ENCODE data around the gene C9orf78. TPM values are rescaled to one million over a fixed set of nuclear protein-coding genes. Genes with fewer than 3 reads are reported as not detected.

The C9orf78 gene
- total RNA-seq, 1 donor from 2014 or later: 38.0 TPM

DNA sequence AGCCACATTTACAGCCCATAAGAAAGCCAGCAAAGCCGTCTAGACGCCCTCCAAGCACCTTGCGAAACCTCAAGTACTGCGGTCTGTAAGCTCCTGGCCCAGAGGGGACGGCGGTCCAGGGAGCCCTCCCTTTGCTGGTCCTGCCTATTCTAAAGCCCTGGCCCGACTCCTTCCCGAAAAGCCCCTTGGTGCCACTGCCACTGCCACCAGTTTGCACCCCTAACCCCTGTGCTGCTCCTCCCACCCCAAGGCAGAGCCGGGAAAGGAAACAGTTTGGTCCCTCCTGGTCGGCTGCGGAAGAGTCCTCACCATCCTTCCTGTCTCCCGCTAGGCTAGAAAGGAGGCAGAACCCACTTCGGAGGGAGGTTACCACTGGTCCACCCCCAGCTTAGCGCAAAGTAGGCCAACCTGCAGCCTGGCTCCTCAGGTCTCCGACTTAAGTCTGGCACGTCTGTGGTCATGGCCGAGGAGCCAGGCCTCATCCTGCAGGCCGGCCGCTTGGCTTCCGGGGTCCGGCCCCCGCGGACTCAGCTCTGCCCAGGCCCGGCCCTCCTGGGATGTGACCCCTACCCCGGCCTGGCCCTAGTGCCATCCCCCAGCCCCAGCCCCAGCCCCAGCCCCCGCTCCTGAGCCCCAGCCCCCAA is 12.1 kb downstream of the C9orf78 start:
- peaks cover 35% of the 10 kb centered on the region for H3K79me2 ChIP-seq (ENCODE audit: insufficient read depth, low read length)
- no peaks in the 10 kb centered on the region for H3K27me3 ChIP-seq (ENCODE audit: insufficient read depth, low read length)
- peak overlapping the region; percentile 64 for H3K4me3 ChIP-seq (ENCODE audit: insufficient read depth, low read depth, low read length)
- H2AFZ ChIP-seq (ENCODE audit: low read depth, low read length): peak overlapping the region; percentile 51
- FAIRE-seq (no peak), DNase-seq (ENCODE audit: low read depth) (peak; percentile 29)
- Mint-ChIP-seq H3K27me3 (ENCODE audit: low read depth, unreplicated experiment) (no peaks in the 10 kb centered on the region), H3K4me3 (ENCODE audit: unreplicated experiment) (peak overlapping the region; percentile 89), H3K9me3 (ENCODE audit: unreplicated experiment) (no peaks in the 10 kb centered on the region), H3K36me3 (ENCODE audit: low read depth, unreplicated experiment) (peaks cover 13% of the 10 kb centered on the region), H3K4me1 (ENCODE audit: low read depth, unreplicated experiment) (peaks cover 6% of the 10 kb centered on the region), H3K27ac (ENCODE audit: unreplicated experiment) (peak overlapping the region; percentile 81)
- peak overlapping the region; percentile 89 for H3K4me2 ChIP-seq (ENCODE audit: low read length)
- H3K9me3 ChIP-seq (ENCODE audit: insufficient read depth, low read depth, low read length): no peaks in the 10 kb centered on the region
- H3K36me3 ChIP-seq (ENCODE audit: insufficient read depth, low read length): peaks cover 20% of the 10 kb centered on the region
- peak overlapping the region; percentile 24 for H3K27ac ChIP-seq (ENCODE audit: low read depth, low read length)
- H3K9ac ChIP-seq (ENCODE audit: low read length): peak overlapping the region; percentile 91
- peaks cover 21% of the 10 kb centered on the region for H4K20me1 ChIP-seq (ENCODE audit: insufficient read depth, low read length)
- TF ChIP-seq, protein P1, sequence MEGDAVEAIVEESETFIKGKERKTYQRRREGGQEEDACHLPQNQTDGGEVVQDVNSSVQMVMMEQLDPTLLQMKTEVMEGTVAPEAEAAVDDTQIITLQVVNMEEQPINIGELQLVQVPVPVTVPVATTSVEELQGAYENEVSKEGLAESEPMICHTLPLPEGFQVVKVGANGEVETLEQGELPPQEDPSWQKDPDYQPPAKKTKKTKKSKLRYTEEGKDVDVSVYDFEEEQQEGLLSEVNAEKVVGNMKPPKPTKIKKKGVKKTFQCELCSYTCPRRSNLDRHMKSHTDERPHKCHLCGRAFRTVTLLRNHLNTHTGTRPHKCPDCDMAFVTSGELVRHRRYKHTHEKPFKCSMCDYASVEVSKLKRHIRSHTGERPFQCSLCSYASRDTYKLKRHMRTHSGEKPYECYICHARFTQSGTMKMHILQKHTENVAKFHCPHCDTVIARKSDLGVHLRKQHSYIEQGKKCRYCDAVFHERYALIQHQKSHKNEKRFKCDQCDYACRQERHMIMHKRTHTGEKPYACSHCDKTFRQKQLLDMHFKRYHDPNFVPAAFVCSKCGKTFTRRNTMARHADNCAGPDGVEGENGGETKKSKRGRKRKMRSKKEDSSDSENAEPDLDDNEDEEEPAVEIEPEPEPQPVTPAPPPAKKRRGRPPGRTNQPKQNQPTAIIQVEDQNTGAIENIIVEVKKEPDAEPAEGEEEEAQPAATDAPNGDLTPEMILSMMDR (IDR thresholded peaks at IDR 0.05; ENCODE audit: insufficient read depth, low read depth, low read length): no peak
- no peak for TF ChIP-seq EZH2 (IDR thresholded peaks at IDR 0.05; ENCODE audit: insufficient read depth, low read length)
- peaks cover 7% of the 10 kb centered on the region for H3K4me1 ChIP-seq (ENCODE audit: insufficient read depth, low read length)

DNA sequence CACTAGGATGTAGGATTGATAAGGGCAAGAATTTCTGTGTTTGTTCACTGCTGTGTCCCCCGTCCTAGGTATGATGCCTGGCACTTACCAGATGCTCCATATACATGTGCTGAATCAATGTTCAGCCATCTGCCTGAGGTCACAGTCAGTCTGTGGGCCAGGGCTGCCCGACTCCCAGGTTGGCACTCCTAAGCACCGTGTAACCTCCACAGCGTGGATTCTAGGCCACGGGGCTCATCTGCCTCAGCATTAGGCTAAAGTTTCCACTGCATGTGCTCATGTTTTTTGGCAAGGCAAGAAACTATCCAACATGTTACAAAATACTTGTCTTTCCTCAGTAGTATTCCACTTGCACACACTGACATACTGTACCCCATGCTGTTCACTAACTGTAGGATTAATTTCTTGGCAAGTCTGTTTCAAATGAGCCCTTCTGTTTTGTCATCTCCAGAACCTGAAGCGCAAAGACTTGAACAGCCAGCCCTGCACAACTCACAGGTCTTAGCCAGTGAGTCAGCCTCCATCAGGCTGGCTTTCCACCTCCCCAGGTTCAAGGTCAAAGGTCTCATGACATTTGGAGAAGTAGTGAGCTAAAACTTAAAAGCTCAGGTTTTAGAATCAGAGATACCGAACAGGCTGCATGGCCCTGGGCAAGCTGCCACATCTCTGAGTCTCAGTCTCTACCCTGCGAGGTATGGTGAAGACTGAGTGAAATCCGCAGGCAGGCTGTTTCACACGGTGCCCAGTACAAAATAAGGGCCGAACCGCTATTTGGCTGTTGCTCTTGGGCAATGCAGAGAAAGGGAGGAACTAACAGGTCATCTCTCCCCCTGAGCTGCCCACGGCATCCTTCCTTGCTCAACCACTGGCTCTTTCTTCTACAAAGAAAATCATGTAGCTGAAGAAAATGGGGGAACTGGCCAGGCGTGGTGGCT is 18.3 kb downstream of the C9orf78 start:
- no peak overlapping the region for H3K4me2 ChIP-seq (ENCODE audit: low read length)
- peaks cover 21% of the 10 kb centered on the region for H3K79me2 ChIP-seq (ENCODE audit: insufficient read depth, low read length)
- no peaks in the 10 kb centered on the region for H3K9me3 Mint-ChIP-seq (ENCODE audit: unreplicated experiment)
- H3K27ac Mint-ChIP-seq (ENCODE audit: unreplicated experiment): no peak overlapping the region
- H2AFZ ChIP-seq (ENCODE audit: low read depth, low read length): no peak overlapping the region
- H4K20me1 ChIP-seq (ENCODE audit: insufficient read depth, low read length): peaks cover 31% of the 10 kb centered on the region
- H3K36me3 Mint-ChIP-seq (ENCODE audit: low read depth, unreplicated experiment): peaks cover 27% of the 10 kb centered on the region
- H3K4me3 ChIP-seq (ENCODE audit: insufficient read depth, low read depth, low read length): no peak overlapping the region
- H3K9me3 ChIP-seq (ENCODE audit: insufficient read depth, low read depth, low read length): no peaks in the 10 kb centered on the region
- no peaks in the 10 kb centered on the region for H3K27me3 ChIP-seq (ENCODE audit: insufficient read depth, low read length)
- no peak for DNase-seq (ENCODE audit: low read depth)
- H3K9ac ChIP-seq (ENCODE audit: low read length): no peak overlapping the region
- H3K4me1 Mint-ChIP-seq (ENCODE audit: low read depth, unreplicated experiment): peaks cover 8% of the 10 kb centered on the region
- H3K36me3 ChIP-seq (ENCODE audit: insufficient read depth, low read length): peaks cover 22% of the 10 kb centered on the region
- peak overlapping the region; percentile 22 for H3K4me3 Mint-ChIP-seq (ENCODE audit: unreplicated experiment)
- H3K27me3 Mint-ChIP-seq (ENCODE audit: low read depth, unreplicated experiment): no peaks in the 10 kb centered on the region
- H3K4me1 ChIP-seq (ENCODE audit: insufficient read depth, low read length): no peaks in the 10 kb centered on the region
- no peak for FAIRE-seq
- TF ChIP-seq EZH2 (IDR thresholded peaks at IDR 0.05; ENCODE audit: insufficient read depth, low read length): no peak
- TF ChIP-seq, protein P1 (IDR thresholded peaks at IDR 0.05; ENCODE audit: insufficient read depth, low read depth, low read length): no peak
- H3K27ac ChIP-seq (ENCODE audit: low read depth, low read length): no peak overlapping the region
